ENCODE measurements around the gene SMLR1. TPM values are rescaled to one million over a fixed set of nuclear protein-coding genes. Genes with fewer than 3 reads are reported as not detected.
"Not testable (repeated sequence)": the region's sequence is repeated elsewhere in the genome, so short reads cannot be mapped to it uniquely, and the experiment has no call there.

SMLR1 gene
- total and polyA plus RNA-seq, 4 donors = 20.8 to 65.2 (median 39.6) TPM

DNA sequence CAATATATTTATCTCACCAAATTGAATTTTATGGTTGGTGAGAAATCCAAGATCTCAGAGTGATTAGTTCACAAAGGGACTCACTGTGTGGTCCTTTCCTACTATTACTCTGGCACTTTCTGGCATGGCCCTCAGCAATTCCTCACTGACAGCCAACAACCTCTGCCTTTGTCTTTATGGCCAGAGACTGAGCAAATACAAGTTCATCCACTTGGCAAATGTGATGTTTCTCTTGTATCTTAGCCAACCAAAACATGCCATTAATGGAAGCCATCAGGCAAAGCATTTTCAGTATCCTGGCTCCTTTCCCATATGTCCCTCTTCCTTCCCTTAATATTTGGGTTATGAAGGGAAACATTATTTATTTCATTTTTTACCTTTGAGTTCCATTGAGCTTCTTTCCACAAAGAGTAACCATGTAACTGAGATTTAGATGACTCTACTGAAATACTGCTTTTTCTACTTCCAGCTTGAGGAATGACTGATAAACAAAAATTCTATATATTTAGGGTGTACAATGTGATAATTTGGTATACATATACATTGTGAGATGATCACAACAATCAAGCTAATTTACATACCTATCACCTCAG is 30.8 kb upstream of the SMLR1 start:
- TF ChIP-seq, protein P1, sequence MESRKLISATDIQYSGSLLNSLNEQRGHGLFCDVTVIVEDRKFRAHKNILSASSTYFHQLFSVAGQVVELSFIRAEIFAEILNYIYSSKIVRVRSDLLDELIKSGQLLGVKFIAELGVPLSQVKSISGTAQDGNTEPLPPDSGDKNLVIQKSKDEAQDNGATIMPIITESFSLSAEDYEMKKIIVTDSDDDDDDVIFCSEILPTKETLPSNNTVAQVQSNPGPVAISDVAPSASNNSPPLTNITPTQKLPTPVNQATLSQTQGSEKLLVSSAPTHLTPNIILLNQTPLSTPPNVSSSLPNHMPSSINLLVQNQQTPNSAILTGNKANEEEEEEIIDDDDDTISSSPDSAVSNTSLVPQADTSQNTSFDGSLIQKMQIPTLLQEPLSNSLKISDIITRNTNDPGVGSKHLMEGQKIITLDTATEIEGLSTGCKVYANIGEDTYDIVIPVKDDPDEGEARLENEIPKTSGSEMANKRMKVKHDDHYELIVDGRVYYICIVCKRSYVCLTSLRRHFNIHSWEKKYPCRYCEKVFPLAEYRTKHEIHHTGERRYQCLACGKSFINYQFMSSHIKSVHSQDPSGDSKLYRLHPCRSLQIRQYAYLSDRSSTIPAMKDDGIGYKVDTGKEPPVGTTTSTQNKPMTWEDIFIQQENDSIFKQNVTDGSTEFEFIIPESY (IDR thresholded peaks at IDR 0.05) = no peak
- TF ChIP-seq HNF4A (conservative IDR thresholded peaks at IDR 0.05) = peak; percentile 33 to 56
- TF ChIP-seq YY1 (IDR thresholded peaks at IDR 0.05) = peak; percentile 86
- TF ChIP-seq, protein P2, sequence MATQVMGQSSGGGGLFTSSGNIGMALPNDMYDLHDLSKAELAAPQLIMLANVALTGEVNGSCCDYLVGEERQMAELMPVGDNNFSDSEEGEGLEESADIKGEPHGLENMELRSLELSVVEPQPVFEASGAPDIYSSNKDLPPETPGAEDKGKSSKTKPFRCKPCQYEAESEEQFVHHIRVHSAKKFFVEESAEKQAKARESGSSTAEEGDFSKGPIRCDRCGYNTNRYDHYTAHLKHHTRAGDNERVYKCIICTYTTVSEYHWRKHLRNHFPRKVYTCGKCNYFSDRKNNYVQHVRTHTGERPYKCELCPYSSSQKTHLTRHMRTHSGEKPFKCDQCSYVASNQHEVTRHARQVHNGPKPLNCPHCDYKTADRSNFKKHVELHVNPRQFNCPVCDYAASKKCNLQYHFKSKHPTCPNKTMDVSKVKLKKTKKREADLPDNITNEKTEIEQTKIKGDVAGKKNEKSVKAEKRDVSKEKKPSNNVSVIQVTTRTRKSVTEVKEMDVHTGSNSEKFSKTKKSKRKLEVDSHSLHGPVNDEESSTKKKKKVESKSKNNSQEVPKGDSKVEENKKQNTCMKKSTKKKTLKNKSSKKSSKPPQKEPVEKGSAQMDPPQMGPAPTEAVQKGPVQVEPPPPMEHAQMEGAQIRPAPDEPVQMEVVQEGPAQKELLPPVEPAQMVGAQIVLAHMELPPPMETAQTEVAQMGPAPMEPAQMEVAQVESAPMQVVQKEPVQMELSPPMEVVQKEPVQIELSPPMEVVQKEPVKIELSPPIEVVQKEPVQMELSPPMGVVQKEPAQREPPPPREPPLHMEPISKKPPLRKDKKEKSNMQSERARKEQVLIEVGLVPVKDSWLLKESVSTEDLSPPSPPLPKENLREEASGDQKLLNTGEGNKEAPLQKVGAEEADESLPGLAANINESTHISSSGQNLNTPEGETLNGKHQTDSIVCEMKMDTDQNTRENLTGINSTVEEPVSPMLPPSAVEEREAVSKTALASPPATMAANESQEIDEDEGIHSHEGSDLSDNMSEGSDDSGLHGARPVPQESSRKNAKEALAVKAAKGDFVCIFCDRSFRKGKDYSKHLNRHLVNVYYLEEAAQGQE (IDR thresholded peaks at IDR 0.05) = no peak
- TF ChIP-seq RAD21 (IDR thresholded peaks at IDR 0.05) = peak; percentile 25 to 33
- peak in 1 of 2 donors; percentile 62 for TF ChIP-seq RXRA (IDR thresholded peaks at IDR 0.05)
- TF ChIP-seq JUND (IDR thresholded peaks at IDR 0.05) = peak in 1 of 2 donors; percentile 37
- peak; percentile 38 for TF ChIP-seq FOXA2 (IDR thresholded peaks at IDR 0.05)
- no peaks in the 10 kb centered on the region for H3K27me3 ChIP-seq (ENCODE audit: control insufficient read depth in 4 of 4, insufficient read depth in 4 of 4, low read length in 3 of 4)
- H3K4me1 ChIP-seq (ENCODE audit: control insufficient read depth in 4 of 4, insufficient read depth in 4 of 4, low read length in 3 of 4) = peaks cover 0 to 7% (median 5%) of the 10 kb centered on the region in 4 donors
- H3K36me3 ChIP-seq (ENCODE audit: control insufficient read depth in 4 of 4, insufficient read depth in 3 of 4, low read depth in 1 of 4, low read length in 3 of 4) = no peaks in the 10 kb centered on the region
- no peak overlapping the region for H3K4me3 ChIP-seq (ENCODE audit: low read depth in 1 of 3, low read length in 3 of 3)
- no peak overlapping the region for H3K9ac ChIP-seq (ENCODE audit: low read depth in 1 of 2, low read length in 2 of 2)
- peaks cover 0 to 6% (median 0%) of the 10 kb centered on the region in 4 donors for H3K9me3 ChIP-seq (ENCODE audit: control insufficient read depth in 4 of 4, low read length in 3 of 4)
- no peak for DNase-seq (ENCODE audit: low spot score)
- no peak overlapping the region for H3K27ac ChIP-seq (ENCODE audit: low read depth in 1 of 2, low read length in 2 of 2)

DNA sequence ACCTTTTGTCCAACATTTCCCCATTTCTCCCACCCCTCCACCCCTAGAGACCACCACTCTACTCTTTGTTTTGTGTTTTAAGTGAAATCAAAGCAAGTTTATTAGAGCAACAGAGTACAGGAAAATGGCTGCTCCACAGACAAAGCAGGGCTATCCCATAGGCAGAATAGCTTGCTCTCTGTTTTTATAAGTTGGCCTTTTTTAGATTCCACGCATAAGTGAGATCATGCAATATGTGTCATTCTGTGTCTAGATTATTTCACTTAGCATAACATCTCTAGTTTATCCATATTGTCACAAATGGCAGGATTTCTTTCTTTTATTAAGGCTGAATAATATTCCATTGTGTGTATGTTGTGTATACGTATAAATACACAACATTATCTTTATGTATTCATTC is 30.1 kb upstream of the SMLR1 start:
- WGBS = 95% methylated on average over 2 of the region's 2 CpGs
- Histone ChIP-seq H3K27me3 (ENCODE audit: control insufficient read depth in 4 of 4, insufficient read depth in 4 of 4, low read length in 3 of 4) (no peaks in the 10 kb centered on the region), H3K9me3 (ENCODE audit: control insufficient read depth in 4 of 4, low read length in 3 of 4) (peaks cover 0 to 6% (median 0%) of the 10 kb centered on the region in 4 donors), H3K4me1 (ENCODE audit: control insufficient read depth in 4 of 4, insufficient read depth in 4 of 4, low read length in 3 of 4) (peaks cover 0 to 7% (median 5%) of the 10 kb centered on the region in 4 donors), H3K27ac (ENCODE audit: low read depth in 1 of 2, low read length in 2 of 2) (no peak overlapping the region), H3K4me3 (ENCODE audit: low read depth in 1 of 3, low read length in 3 of 3) (no peak overlapping the region), H3K36me3 (ENCODE audit: control insufficient read depth in 4 of 4, insufficient read depth in 3 of 4, low read depth in 1 of 4, low read length in 3 of 4) (no peaks in the 10 kb centered on the region), H3K9ac (ENCODE audit: low read depth in 1 of 2, low read length in 2 of 2) (no peak overlapping the region)
- no peak for DNase-seq (ENCODE audit: low spot score)
- TF ChIP-seq FOXA1 (IDR thresholded peaks at IDR 0.05) = no peak
- no peak for TF ChIP-seq FOXA2 (IDR thresholded peaks at IDR 0.05)
- TF ChIP-seq, protein P1 (IDR thresholded peaks at IDR 0.05) = no peak
- TF ChIP-seq NR2F2 (IDR thresholded peaks at IDR 0.05) = no peak
- no peak for TF ChIP-seq HNF4A (conservative IDR thresholded peaks at IDR 0.05)
- TF ChIP-seq RAD21 (IDR thresholded peaks at IDR 0.05) = no peak
- TF ChIP-seq, protein P3, sequence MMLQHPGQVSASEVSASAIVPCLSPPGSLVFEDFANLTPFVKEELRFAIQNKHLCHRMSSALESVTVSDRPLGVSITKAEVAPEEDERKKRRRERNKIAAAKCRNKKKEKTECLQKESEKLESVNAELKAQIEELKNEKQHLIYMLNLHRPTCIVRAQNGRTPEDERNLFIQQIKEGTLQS (IDR thresholded peaks at IDR 0.05) = no peak
- no peak for TF ChIP-seq TAF1 (conservative IDR thresholded peaks at IDR 0.05)
- no peak for TF ChIP-seq GABPA (IDR thresholded peaks at IDR 0.05 in 1 of 2, conservative IDR thresholded peaks at IDR 0.05 in 1 of 2)
- no peak for TF ChIP-seq SP1 (IDR thresholded peaks at IDR 0.05)
- TF ChIP-seq, protein P2 (IDR thresholded peaks at IDR 0.05) = no peak
- TF ChIP-seq HNF4G (IDR thresholded peaks at IDR 0.05) = no peak
- TF ChIP-seq, protein P4, sequence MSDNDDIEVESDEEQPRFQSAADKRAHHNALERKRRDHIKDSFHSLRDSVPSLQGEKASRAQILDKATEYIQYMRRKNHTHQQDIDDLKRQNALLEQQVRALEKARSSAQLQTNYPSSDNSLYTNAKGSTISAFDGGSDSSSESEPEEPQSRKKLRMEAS (IDR thresholded peaks at IDR 0.05) = no peak

DNA sequence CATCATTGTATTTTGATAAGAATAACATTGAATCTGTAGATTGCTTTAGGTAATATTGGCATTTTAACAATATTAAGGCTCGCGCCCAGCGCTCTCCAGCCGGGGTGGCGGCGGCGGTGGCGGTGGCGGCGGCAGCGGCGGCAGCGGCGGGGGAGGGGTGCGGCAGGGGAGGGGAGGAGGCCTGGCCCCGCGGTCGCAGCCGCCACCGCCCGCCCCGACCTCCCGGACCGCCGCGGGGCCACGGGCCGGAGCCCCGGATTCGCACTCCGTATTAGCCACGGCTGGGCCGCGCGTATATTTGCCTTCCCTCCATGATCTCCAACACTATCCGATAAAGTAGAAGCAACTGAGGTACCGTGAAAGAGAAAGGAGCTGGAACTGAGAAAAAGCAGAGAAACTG is 25.8 kb upstream of the SMLR1 start:
- DNase-seq (ENCODE audit: low spot score) = not testable (repeated sequence)

More for the DNA sequence above, 25.8 kb upstream of the SMLR1 start:
- not testable (repeated sequence) for H3K4me3 ChIP-seq (ENCODE audit: low read depth in 1 of 3, low read length in 3 of 3); H3K4me1 ChIP-seq (ENCODE audit: control insufficient read depth in 4 of 4, insufficient read depth in 4 of 4, low read length in 3 of 4); H3K9ac ChIP-seq (ENCODE audit: low read depth in 1 of 2, low read length in 2 of 2); H3K36me3 ChIP-seq (ENCODE audit: control insufficient read depth in 4 of 4, insufficient read depth in 3 of 4, low read depth in 1 of 4, low read length in 3 of 4); H3K9me3 ChIP-seq (ENCODE audit: control insufficient read depth in 4 of 4, low read length in 3 of 4); H3K27me3 ChIP-seq (ENCODE audit: control insufficient read depth in 4 of 4, insufficient read depth in 4 of 4, low read length in 3 of 4); H3K27ac ChIP-seq (ENCODE audit: low read depth in 1 of 2, low read length in 2 of 2)
- WGBS = 98% methylated on average over 37 of the region's 37 CpGs

Measured in liver (tissue), 9 donors.